ENCODE measurements around the gene ELAVL4.

ELAVL4 gene

DNA sequence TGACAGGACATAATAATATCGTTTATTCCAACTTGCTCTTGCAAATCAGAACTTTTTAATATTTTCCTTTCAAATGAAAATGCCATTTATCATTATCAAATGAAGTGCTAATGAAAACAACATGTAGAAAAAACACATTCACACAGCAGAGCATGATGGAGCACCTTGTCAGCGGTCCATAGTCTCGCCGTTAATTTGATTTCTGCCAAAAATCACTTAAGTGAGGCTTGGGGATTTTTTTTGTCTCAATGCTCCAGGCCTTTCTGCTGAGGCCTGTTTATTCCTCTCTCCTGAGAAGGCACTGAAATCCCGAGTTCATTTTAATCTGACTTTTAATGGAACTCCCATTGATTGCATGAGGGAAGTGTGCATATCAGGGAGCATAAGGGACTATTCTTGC, 122.5 kb downstream of the ELAVL4 start:
- Mint-ChIP-seq H3K27me3 (no peaks in the 10 kb centered on the region), H3K27ac (no peak overlapping the region), H3K36me3 (ENCODE audit: low read depth) (no peaks in the 10 kb centered on the region), H3K9me3 (peaks cover 14% of the 10 kb centered on the region), H3K4me1 (no peaks in the 10 kb centered on the region), H3K4me3 (no peak overlapping the region)
- ATAC-seq: no peak
- DNase-seq: no peak

DNA sequence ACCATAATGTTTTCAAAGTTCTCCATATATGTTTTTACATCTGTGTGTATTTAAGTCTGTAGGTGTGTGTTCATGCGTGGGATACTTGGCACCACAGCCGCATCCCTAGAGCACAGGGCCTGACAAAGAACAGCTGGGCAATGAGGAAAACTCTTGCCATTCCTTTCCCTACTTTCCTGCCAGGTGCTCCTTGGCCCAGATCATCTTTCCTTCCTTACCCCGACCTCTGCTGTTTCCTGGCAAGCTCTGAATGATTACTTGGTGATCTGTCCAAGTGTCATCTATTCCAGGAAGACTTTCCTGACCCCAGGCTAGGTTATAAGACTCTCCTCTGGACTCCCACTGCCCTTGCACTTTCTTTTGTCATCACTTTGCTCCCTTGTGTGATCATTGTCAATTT, 123.6 kb downstream of the ELAVL4 start:
- H3K4me3 Mint-ChIP-seq: no peak overlapping the region
- H3K27ac Mint-ChIP-seq: no peak overlapping the region
- ATAC-seq (no peak), DNase-seq (no peak)
- no peaks in the 10 kb centered on the region for H3K36me3 Mint-ChIP-seq (ENCODE audit: low read depth)
- no peaks in the 10 kb centered on the region for H3K27me3 Mint-ChIP-seq
- H3K9me3 Mint-ChIP-seq: peaks cover 8% of the 10 kb centered on the region
- H3K4me1 Mint-ChIP-seq: no peaks in the 10 kb centered on the region

GRCh38 chr1:50236656-50237055, 127.9 kb downstream of the ELAVL4 start:
- no peak for DNase-seq
- H3K27me3 Mint-ChIP-seq: no peaks in the 10 kb centered on the region
- no peaks in the 10 kb centered on the region for H3K4me1 Mint-ChIP-seq
- no peak overlapping the region for H3K4me3 Mint-ChIP-seq
- peaks cover 8% of the 10 kb centered on the region for H3K9me3 Mint-ChIP-seq
- H3K27ac Mint-ChIP-seq: no peak overlapping the region
- no peaks in the 10 kb centered on the region for H3K36me3 Mint-ChIP-seq (ENCODE audit: low read depth)
- no peak for ATAC-seq

- Mint-ChIP-seq H3K27me3 (no peaks in the 10 kb centered on the region), H3K36me3 (ENCODE audit: low read depth) (no peaks in the 10 kb centered on the region), H3K9me3 (peaks cover 8% of the 10 kb centered on the region), H3K4me1 (no peaks in the 10 kb centered on the region), H3K4me3 (no peak overlapping the region), H3K27ac (no peak overlapping the region)
- ATAC-seq: no peak
- DNase-seq: no peak
Observed at GRCh38 chr1:50237056-50237455, 128.3 kb downstream of the ELAVL4 start.

DNA sequence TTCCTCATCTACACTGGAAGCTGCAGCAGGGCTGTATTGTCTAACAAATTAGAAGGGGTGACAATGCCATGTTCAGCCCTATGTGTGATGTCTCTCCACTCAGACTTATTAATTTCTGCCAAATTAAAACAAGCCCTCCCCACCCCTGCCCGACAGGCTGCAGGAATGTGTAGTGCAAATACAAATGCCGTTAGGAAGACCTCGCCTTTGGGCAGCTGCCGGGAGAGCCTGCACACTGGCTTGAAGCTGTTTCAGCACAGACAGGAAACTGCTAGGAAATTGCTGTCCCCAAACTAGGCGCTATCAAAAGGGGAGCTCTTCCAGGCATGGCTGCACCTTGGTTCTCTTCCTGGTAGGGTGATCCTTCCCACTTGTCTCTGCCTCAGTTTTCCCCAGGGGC, 135.2 kb downstream of the ELAVL4 start:
- H3K4me3 Mint-ChIP-seq: no peak overlapping the region

DNA sequence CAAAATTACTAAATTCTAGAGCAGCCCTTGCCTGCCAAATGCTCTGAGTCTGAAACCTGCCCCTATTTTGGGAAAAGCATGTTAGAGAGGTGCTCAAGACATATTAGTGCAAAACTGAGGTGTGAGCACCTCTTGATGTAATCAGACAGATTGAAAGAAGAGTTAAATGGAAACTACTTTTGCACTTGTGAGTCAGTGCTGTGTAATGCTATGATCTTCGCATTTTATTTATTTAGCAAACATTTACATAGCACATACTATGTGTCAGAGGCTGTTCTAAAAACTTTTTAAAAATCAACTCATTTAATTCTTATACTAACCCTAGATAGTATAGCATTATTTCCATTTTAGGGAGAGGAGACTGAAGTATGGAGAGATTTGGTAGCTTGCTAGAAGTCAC, 138.1 kb downstream of the ELAVL4 start:
- Mint-ChIP-seq H3K36me3 (ENCODE audit: low read depth) (no peaks in the 10 kb centered on the region), H3K27me3 (peaks cover 11% of the 10 kb centered on the region), H3K9me3 (no peaks in the 10 kb centered on the region), H3K4me1 (no peaks in the 10 kb centered on the region), H3K4me3 (no peak overlapping the region), H3K27ac (no peak overlapping the region)
- ATAC-seq (no peak), DNase-seq (no peak)

More for the DNA sequence above, 135.2 kb downstream of the ELAVL4 start:
- Mint-ChIP-seq H3K36me3 (ENCODE audit: low read depth) (no peaks in the 10 kb centered on the region), H3K27ac (no peak overlapping the region), H3K4me1 (no peaks in the 10 kb centered on the region), H3K9me3 (no peaks in the 10 kb centered on the region), H3K27me3 (peaks cover 7% of the 10 kb centered on the region)
- ATAC-seq (no peak), DNase-seq (no peak)

- no peak for ATAC-seq
- H3K27ac Mint-ChIP-seq: no peak overlapping the region
- no peak overlapping the region for H3K4me3 Mint-ChIP-seq
- peaks cover 9% of the 10 kb centered on the region for H3K27me3 Mint-ChIP-seq
- H3K4me1 Mint-ChIP-seq: no peaks in the 10 kb centered on the region
- no peaks in the 10 kb centered on the region for H3K36me3 Mint-ChIP-seq (ENCODE audit: low read depth)
- DNase-seq: no peak
- H3K9me3 Mint-ChIP-seq: no peaks in the 10 kb centered on the region
Observed at GRCh38 chr1:50251702-50252101, 143.0 kb downstream of the ELAVL4 start.

DNA sequence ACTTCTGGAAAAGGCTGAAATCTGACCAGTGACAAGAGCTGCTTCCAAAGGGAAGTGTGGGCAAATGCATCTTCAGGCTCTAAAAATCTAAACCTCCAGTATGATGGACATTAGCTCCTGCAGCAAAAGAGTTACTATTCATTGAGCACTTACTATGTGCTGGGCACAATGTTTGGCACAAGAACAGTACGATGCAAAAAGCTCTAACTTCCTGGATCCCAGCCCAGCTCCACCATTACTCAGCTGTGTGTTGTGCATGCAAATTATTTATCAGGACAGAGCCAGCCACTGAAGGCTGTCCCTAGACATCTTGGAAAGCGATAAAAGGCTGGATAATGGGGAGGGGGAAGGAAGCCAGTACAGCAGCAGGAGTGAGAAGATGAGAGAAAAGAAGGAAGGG, 143.5 kb downstream of the ELAVL4 start:
- no peak overlapping the region for H3K4me3 Mint-ChIP-seq
- H3K27ac Mint-ChIP-seq: no peak overlapping the region
- no peaks in the 10 kb centered on the region for H3K9me3 Mint-ChIP-seq
- no peaks in the 10 kb centered on the region for H3K4me1 Mint-ChIP-seq
- no peaks in the 10 kb centered on the region for H3K36me3 Mint-ChIP-seq (ENCODE audit: low read depth)
- peaks cover 11% of the 10 kb centered on the region for H3K27me3 Mint-ChIP-seq
- DNase-seq (no peak), ATAC-seq (no peak)

Data from activated naive CD8-positive, alpha-beta T cell treated with anti-CD3 and anti-CD28 coated beads, Interleukin-2, amount 50 U/mL, for 24 hours (primary cell).